H1 (cell line): ENCODE measurements around the gene SURF4. TPM values are rescaled to one million over a fixed set of nuclear protein-coding genes. Genes with fewer than 3 reads are reported as not detected.

Experiments
- CTCF ChIA-PET: fragments of 300-600 bp; sonication (Branson Sonifier 250); formaldehyde crosslinking; loops from one replicate; lab custom pipeline; 2021; ENCODE audit not compliant: partially characterized antibody; lab: Charles Lee
- POLR2A ChIA-PET: fragments of 300-600 bp; sonication (Branson Sonifier 250); formaldehyde crosslinking; loops from one replicate; lab custom pipeline; 2021; ENCODE audit warnings: inconsistent platforms; ENCODE audit not compliant: partially characterized antibody; lab: Charles Lee
- DNase-seq, 2 experiments: peaks; one replicate each; pipeline versions ENCODE4 v3.0.0 to v3.0.0-alpha.2; 2010 to 2022; ENCODE audit warnings: low spot score in 2 of 2, low read depth in 1 of 2, mixed read lengths in 1 of 2
- FAIRE-seq: peaks from 2 replicates; lab custom pipeline; 2011; peaks lifted over from hg19 to GRCh38; lab: Jason Lieb, UNC
- H2AFZ ChIP-seq: 2 replicates; pipeline ENCODE4 v1.8.1; 2012; ENCODE audit warnings: low read length, inconsistent platforms
- H2AK5ac ChIP-seq: 2 replicates; pipeline ENCODE4 v1.6.1; 2013; ENCODE audit warnings: low read depth, low read length
- H2BK120ac ChIP-seq: replicated peaks from 2 replicates; pipeline ENCODE3; 2013; ENCODE audit warnings: low read depth, low read length, inconsistent platforms
- H2BK12ac ChIP-seq: 2 replicates; pipeline ENCODE4 v1.6.1; 2013; ENCODE audit warnings: low read depth, low read length
- H2BK15ac ChIP-seq: 2 replicates; pipeline ENCODE4 v1.6.1; 2013; ENCODE audit warnings: low read length
- H2BK20ac ChIP-seq: 2 replicates; pipeline ENCODE4 v1.6.1; 2013; ENCODE audit warnings: low read length
- H2BK5ac ChIP-seq: 2 replicates; pipeline ENCODE4 v1.6.1; 2013; ENCODE audit warnings: low read depth, low read length
- H3K14ac ChIP-seq: 2 replicates; pipeline ENCODE4 v1.6.1; 2013; ENCODE audit warnings: inconsistent platforms; ENCODE audit not compliant: insufficient read length
- H3K18ac ChIP-seq: 2 replicates; pipeline ENCODE4 v1.6.1; 2013; ENCODE audit warnings: low read length; ENCODE audit errors: extremely low read depth
- H3K23ac ChIP-seq: 2 replicates; pipeline ENCODE4 v1.6.1; 2013; ENCODE audit warnings: inconsistent platforms; ENCODE audit not compliant: insufficient read length
- H3K23me2 ChIP-seq: 2 replicates; pipeline ENCODE4 v1.6.1; 2013; ENCODE audit warnings: low read depth, low read length
- H3K27ac ChIP-seq: 2 replicates; pipeline ENCODE4 v1.6.1; 2011; ENCODE audit warnings: low read depth, low read length, inconsistent platforms
- H3K27me3 ChIP-seq, 4 experiments: replicated peaks in 1 of 4; 1 replicate in 1 of 4; 2 replicates in 3 of 4; pipeline versions ENCODE4 v1.6.1 to v1.8.1; 2011 to 2013; ENCODE audit warnings: low read length in 3 of 4, mild to moderate bottlenecking in 3 of 4, inconsistent platforms in 2 of 4, mixed read lengths in 2 of 4, moderate library complexity in 1 of 4; ENCODE audit not compliant: control insufficient read depth in 3 of 4, insufficient read depth in 3 of 4; ENCODE audit errors: extremely low read depth in 1 of 4
- H3K36me3 ChIP-seq, 4 experiments: 2 replicates each; pipeline versions ENCODE4 v1.6.1 to v1.8.1; 2011 to 2013; ENCODE audit warnings: mild to moderate bottlenecking in 4 of 4, low read length in 3 of 4, moderate library complexity in 2 of 4, control low read depth in 1 of 4, inconsistent platforms in 1 of 4; ENCODE audit not compliant: insufficient read depth in 4 of 4, control insufficient read depth in 2 of 4
- H3K4ac ChIP-seq: replicated peaks from 2 replicates; pipeline ENCODE3; 2013; ENCODE audit warnings: low read length, low read depth, mixed read lengths, inconsistent platforms; ENCODE audit not compliant: insufficient read length
- H3K4me1 ChIP-seq, 4 experiments: replicated peaks in 1 of 4; 1 replicate in 1 of 4; 2 replicates in 3 of 4; pipeline versions ENCODE4 v1.6.1 to v1.8.1; 2011 to 2013; ENCODE audit warnings: low read length in 3 of 4, inconsistent platforms in 2 of 4, mixed read lengths in 1 of 4; ENCODE audit not compliant: insufficient read depth in 4 of 4, control insufficient read depth in 3 of 4
- H3K4me2 ChIP-seq, 2 experiments: 2 replicates each; pipeline versions ENCODE4 v1.6.1 to v1.8.1; 2011 to 2013; ENCODE audit warnings: low read depth in 2 of 2, low read length in 2 of 2, control low read depth in 1 of 2, inconsistent platforms in 1 of 2, mild to moderate bottlenecking in 1 of 2; ENCODE audit not compliant: insufficient read depth in 1 of 2
- H3K4me3 ChIP-seq, 4 experiments: fragments of 200-600, 300-600 bp in 1 of 4; sonication (generic), shearing (Covaris generic), sonication (Bioruptor Twin) in 1 of 4; 2 replicates each; pipeline versions ENCODE4 v1.5.1 to v1.8.1; 2011 to 2016; ENCODE audit warnings: low read length in 4 of 4, low read depth in 3 of 4, control low read depth in 2 of 4, inconsistent platforms in 2 of 4, mild to moderate bottlenecking in 2 of 4, mixed read lengths in 1 of 4, moderate library complexity in 1 of 4; ENCODE audit not compliant: insufficient read depth in 2 of 4; ENCODE audit errors: extremely low read depth in 1 of 4
- H3K56ac ChIP-seq: replicated peaks from 2 replicates; pipeline ENCODE3; 2013; ENCODE audit warnings: low read depth, mild to moderate bottlenecking, mixed read lengths, low read length, inconsistent platforms; ENCODE audit not compliant: insufficient read length
- H3K79me1 ChIP-seq: 2 replicates; pipeline ENCODE4 v1.6.1; 2013; ENCODE audit warnings: low read depth, low read length, control low read depth
- H3K79me2 ChIP-seq, 2 experiments: 2 replicates each; pipeline versions ENCODE4 v1.6.1 to v1.8.1; 2012 to 2013; ENCODE audit warnings: low read length in 2 of 2, mild to moderate bottlenecking in 2 of 2, inconsistent platforms in 1 of 2; ENCODE audit not compliant: insufficient read depth in 2 of 2, control insufficient read depth in 1 of 2
- H3K9ac ChIP-seq, 4 experiments: replicated peaks in 1 of 4; 1 replicate in 1 of 4; 2 replicates in 3 of 4; pipeline versions ENCODE4 v1.6.1 to v1.8.1; 2011 to 2013; ENCODE audit warnings: low read depth in 3 of 4, low read length in 3 of 4, control low read depth in 2 of 4, mild to moderate bottlenecking in 2 of 4, moderate library complexity in 2 of 4, inconsistent platforms in 1 of 4; ENCODE audit errors: extremely low read depth in 1 of 4
- H3K9me3 ChIP-seq, 2 experiments: 2 replicates each; pipeline versions ENCODE4 v1.6.1 to v1.8.1; 2012 to 2013; ENCODE audit warnings: mild to moderate bottlenecking in 2 of 2, moderate library complexity in 2 of 2, control low read depth in 1 of 2, inconsistent platforms in 1 of 2, low read depth in 1 of 2, low read length in 1 of 2, mixed read lengths in 1 of 2; ENCODE audit not compliant: insufficient read depth in 2 of 2
- H4K20me1 ChIP-seq, 2 experiments: replicated peaks in 1 of 2; 2 replicates each; pipeline versions ENCODE3 to v1.8.1; 2011 to 2013; ENCODE audit warnings: inconsistent platforms in 2 of 2, low read length in 2 of 2, mild to moderate bottlenecking in 1 of 2; ENCODE audit not compliant: insufficient read depth in 2 of 2, control insufficient read depth in 1 of 2
- H4K5ac ChIP-seq: 2 replicates; pipeline ENCODE4 v1.6.1; 2013; ENCODE audit warnings: low read length, low read depth, mixed read lengths, inconsistent platforms; ENCODE audit not compliant: insufficient read length
- H4K8ac ChIP-seq: 2 replicates; pipeline ENCODE4 v1.8.0; 2013; ENCODE audit warnings: mild to moderate bottlenecking, moderate library complexity, low read length, inconsistent platforms; ENCODE audit not compliant: insufficient read depth; ENCODE audit errors: extremely low read depth
- H4K91ac ChIP-seq: replicated peaks from 2 replicates; pipeline ENCODE3; 2013; ENCODE audit warnings: low read length, mixed read lengths, inconsistent platforms; ENCODE audit not compliant: insufficient read length
- SP2 ChIP-seq: IDR thresholded peaks from 2 replicates; pipeline ENCODE4 v1.6.1; 2012; ENCODE audit warnings: mild to moderate bottlenecking, low read length, inconsistent platforms
- WGBS, 2 experiments: shearing (Covaris generic) in 1 of 2; methylation state at CpG; one replicate each; pipeline versions ENCODE4 v1.1.6 to v1.1.7; 2013 to 2015; ENCODE audit warnings: low lambda C conversion rate in 2 of 2, mixed read lengths in 2 of 2, inconsistent platforms in 1 of 2, low coverage in 1 of 2, missing lambda C conversion rate in 1 of 2; ENCODE audit not compliant: insufficient replicate concordance in 2 of 2, insufficient coverage in 1 of 2, insufficient read length in 1 of 2; ENCODE audit errors: extremely low coverage in 1 of 2, missing lambda C conversion rate in 1 of 2; 5-methylcytosine and 5-hydroxymethylcytosine counted together
- polyA plus RNA-seq, 7 experiments: library from polyadenylated mRNA; depleted of rRNA in 3 of 7; stranded (reverse) in 5 of 7; unstranded in 2 of 7; fragments of >200 nt in 5 of 7; fragments of 200-250 nt in 2 of 7; gene quantifications; 1 replicate in 5 of 7; 2 replicates in 1 of 7; 4 replicates in 1 of 7; pipeline versions ENCODE4 v1.2.1 to v1.2.3, GENCODE V29; 2011 to 2013; ENCODE audit warnings: missing spikeins in 2 of 7, mixed read lengths in 2 of 7
- total RNA-seq: library from RNA; stranded (reverse); fragmentation: NEBNext Ultra II Directional; extraction: Animal tissue kit (Norgen Biotek cat#: 25700); gene quantifications from 2 replicates; pipeline ENCODE4 v1.2.1, GENCODE V29; 2021

Gene SURF4
- total and polyA plus RNA-seq, 2 of the 8 experiments (the other 6 are each of a cell fraction or from before 2014, with no cell fraction given): 176 to 182 TPM

DNA sequence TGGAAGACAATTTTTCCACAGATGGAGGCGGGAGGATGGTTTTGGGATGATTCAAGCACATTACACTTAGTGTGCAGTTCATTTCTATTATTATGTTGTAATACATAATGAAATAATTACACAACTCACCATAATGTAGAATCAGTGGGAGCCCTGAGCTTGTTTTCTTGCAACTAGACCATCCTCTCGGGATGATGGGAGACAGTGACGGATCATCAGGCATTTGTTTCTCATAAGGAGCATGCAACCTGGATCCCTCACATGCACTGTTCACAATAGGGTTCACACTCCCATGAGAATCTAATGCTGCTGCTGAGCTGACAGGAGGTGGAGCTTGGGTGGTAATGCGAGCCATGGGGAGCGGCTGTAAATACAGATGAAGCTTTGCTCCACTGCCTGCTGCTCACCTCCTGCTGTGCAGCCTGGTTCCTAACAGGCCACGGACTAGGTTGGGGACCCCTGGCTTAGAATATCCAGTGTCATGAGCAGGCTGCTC lies 1.9 kb upstream of the SURF4 start:
- Histone ChIP-seq H3K9ac (no peak overlapping the region), H2BK12ac (no peak overlapping the region), H3K27me3 (peaks cover 0 to 11% (median 6%) of the 10 kb centered on the region in 4 experiments; a peak in 5 of 7 replicates), H3K27ac (no peak overlapping the region), H3K36me3 (peaks cover 0 to 3% (median 0%) of the 10 kb centered on the region in 4 experiments; a peak in 3 of 8 replicates), H2BK15ac (no peak overlapping the region), H4K20me1 (peaks cover 4 to 14% of the 10 kb centered on the region in 2 experiments), H3K14ac (no peak overlapping the region), H2BK120ac (no peak overlapping the region), H3K4me2 (no peak overlapping the region), H2AFZ (no peak overlapping the region), H3K23ac (no peak overlapping the region), H3K56ac (no peak overlapping the region), H3K79me1 (no peaks in the 10 kb centered on the region; the same call in 1 of the 2 replicates), H2AK5ac (no peak overlapping the region), H4K5ac (no peak overlapping the region), H2BK5ac (no peak overlapping the region), H4K8ac (no peak overlapping the region; the same call in 1 of the 2 replicates), H3K9me3 (peaks cover 0 to 8% of the 10 kb centered on the region in 2 experiments; a peak in 3 of 4 replicates), H2BK20ac (no peak overlapping the region), H3K4ac (no peak overlapping the region), H3K4me1 (peaks cover 0 to 5% (median 0%) of the 10 kb centered on the region in 4 experiments; a peak in 1 of 7 replicates), H3K18ac (no peak overlapping the region), H4K91ac (no peak overlapping the region), H3K79me2 (peaks cover 7 to 26% of the 10 kb centered on the region in 2 experiments), H3K23me2 (peaks cover 14% of the 10 kb centered on the region; the same call in 1 of the 2 replicates), H3K4me3 (no peak overlapping the region)
- DNase-seq: no peak
- 74% methylated on average over 6 of the region's 6 CpGs; no CpG with 5 or more reads in 1 of the 2 experiments for WGBS, 2 experiments
- FAIRE-seq: no peak
- CTCF ChIA-PET: interaction anchor here (0.5 to 5.4 kb wide), 9 partner anchors 12 to 217 kb away, joined by 3 to 33 read pairs (median 5); no protein-coding TSS in a partner anchor
- POLR2A ChIA-PET: interaction anchor here (0.9 to 19.9 kb wide), 7 partner anchors 11 to 82 kb away, joined by 3 to 461 read pairs (median 6); partner anchors contain the start of genes CACFD1, MED22, REXO4 and RPL7A
- TF ChIP-seq SP2: no peak
